HepG2 (cell line): Measurements from ENCODE around the gene SYVN1. TPM values are rescaled to one million over a fixed set of nuclear protein-coding genes. Genes with fewer than 3 reads are reported as not detected.

Experiments
- ETV5 ChIP-seq: IDR thresholded peaks from 2 replicates; pipeline ENCODE4 v1.6.1; 2018; ENCODE audit warnings: missing biosample characterization, missing genetic modification reagents, inconsistent platforms, borderline replicate concordance
- KDM5B ChIP-seq: sonication (generic); formaldehyde crosslinking; IDR thresholded peaks from 2 replicates; pipeline ENCODE4 v1.4.0; 2020; ENCODE audit warnings: missing genetic modification reagents, mild to moderate bottlenecking, borderline replicate concordance
- MATR3 ChIP-seq: sonication (generic); formaldehyde crosslinking; IDR thresholded peaks from 2 replicates; pipeline ENCODE4 v1.4.0; 2020; ENCODE audit warnings: missing genetic modification reagents
- NR0B2 ChIP-seq: sonication (generic); formaldehyde crosslinking; IDR thresholded peaks from 2 replicates; pipeline ENCODE4 v1.4.0; 2020; ENCODE audit warnings: mild to moderate bottlenecking, missing genetic modification reagents
- PAX8 ChIP-seq: sonication (generic); formaldehyde crosslinking; IDR thresholded peaks from 2 replicates; pipeline ENCODE4 v1.8.0; 2022; ENCODE audit warnings: mild to moderate bottlenecking, missing genetic modification reagents, borderline replicate concordance
- RBFOX2 ChIP-seq: fragments of 200-400 bp; formaldehyde crosslinking; IDR thresholded peaks from 2 replicates; pipeline ENCODE4 v1.6.1; 2017; ENCODE audit warnings: low read depth, mild to moderate bottlenecking, low read length
- REXO4 ChIP-seq: sonication (generic); formaldehyde crosslinking; IDR thresholded peaks from 2 replicates; pipeline ENCODE4 v1.8.0; 2022; ENCODE audit warnings: missing genetic modification reagents, mild to moderate bottlenecking, borderline replicate concordance
- SIN3B ChIP-seq: fragments of 150-350 bp; IDR thresholded peaks from 2 replicates; pipeline ENCODE4 v1.6.1; 2014; ENCODE audit warnings: low read length
- SOX5 ChIP-seq: IDR thresholded peaks from 2 replicates; pipeline ENCODE4 v1.6.1; 2016; ENCODE audit warnings: borderline replicate concordance
- TBL1XR1 ChIP-seq: fragments of 150-350 bp; IDR thresholded peaks from 2 replicates; pipeline ENCODE4 v1.6.1; 2014; ENCODE audit warnings: borderline replicate concordance, low read length; ENCODE audit not compliant: partially characterized antibody
- TBX2 ChIP-seq: sonication (generic); formaldehyde crosslinking; IDR thresholded peaks from 2 replicates; pipeline ENCODE4 v1.5.0; 2020; ENCODE audit warnings: missing genetic modification reagents, mild to moderate bottlenecking, borderline replicate concordance
- THRA ChIP-seq: sonication (generic); formaldehyde crosslinking; IDR thresholded peaks from 2 replicates; pipeline ENCODE4 v1.4.0; 2020; ENCODE audit warnings: missing genetic modification reagents, borderline replicate concordance
- TSC22D2 ChIP-seq: sonication (generic); formaldehyde crosslinking; IDR thresholded peaks from 2 replicates; pipeline ENCODE4 v1.5.1; 2020; ENCODE audit warnings: missing genetic modification reagents, mild to moderate bottlenecking, borderline replicate concordance
- XRCC5 ChIP-seq: fragments of 200-400 bp; formaldehyde crosslinking; optimal IDR thresholded peaks from 2 replicates; pipeline ENCODE3; 2017; ENCODE audit warnings: mild to moderate bottlenecking, low read length
- ZFYVE20 ChIP-seq: sonication (generic); formaldehyde crosslinking; IDR thresholded peaks from 2 replicates; pipeline ENCODE4 v1.8.0; 2023; ENCODE audit warnings: low read depth, mild to moderate bottlenecking, moderate library complexity, missing genetic modification reagents, borderline replicate concordance
- ZNF33A ChIP-seq: sonication (generic); formaldehyde crosslinking; IDR thresholded peaks from 2 replicates; pipeline ENCODE4 v1.5.1; 2020; ENCODE audit warnings: missing genetic modification reagents, mild to moderate bottlenecking, moderate library complexity, borderline replicate concordance
- ZNF414 ChIP-seq: sonication (generic); formaldehyde crosslinking; IDR thresholded peaks from 2 replicates; pipeline ENCODE4 v1.5.0; 2020; ENCODE audit warnings: missing genetic modification reagents
- ZNF530 ChIP-seq: sonication (generic); formaldehyde crosslinking; IDR thresholded peaks from 2 replicates; pipeline ENCODE4 v1.5.0; 2020; ENCODE audit warnings: low read depth, mild to moderate bottlenecking, missing genetic modification reagents
- ZNF572 ChIP-seq: sonication (generic); formaldehyde crosslinking; IDR thresholded peaks from 2 replicates; pipeline ENCODE4 v1.5.1; 2020; ENCODE audit warnings: mild to moderate bottlenecking, missing genetic modification reagents
- ZNF83 ChIP-seq: sonication (generic); formaldehyde crosslinking; IDR thresholded peaks from 2 replicates; pipeline ENCODE4 v1.4.0; 2020; ENCODE audit warnings: missing genetic modification reagents, mild to moderate bottlenecking, borderline replicate concordance
- ZUFSP ChIP-seq: sonication (generic); formaldehyde crosslinking; IDR thresholded peaks from 2 replicates; pipeline ENCODE4 v1.9.0; 2021; ENCODE audit warnings: missing genetic modification reagents, mild to moderate bottlenecking, borderline replicate concordance
- polyA plus RNA-seq, 8 experiments: library from polyadenylated mRNA; depleted of rRNA in 3 of 8; stranded (reverse) in 7 of 8; unstranded in 1 of 8; fragments of >200 nt; fragmentation: Illumina TruSeq in 4 of 8; extraction: Trizol in 4 of 8; gene quantifications; 2 replicates each; pipeline versions ENCODE4 v1.2.1 to v1.2.3, GENCODE V29; 2011 to 2016; ENCODE audit warnings: low read depth in 4 of 8, missing spikeins in 1 of 8, mixed read lengths in 1 of 8; ENCODE audit not compliant: insufficient read depth in 1 of 8
- total RNA-seq, 5 experiments: library from RNA; depleted of rRNA; stranded (reverse); fragments of >200 nt; fragmentation: Illumina TruSeq; extraction: Trizol; gene quantifications; 2 replicates each; pipeline ENCODE4 v1.2.3, GENCODE V29; 2016; ENCODE audit warnings: low read depth in 1 of 5
- TF ChIP-seq, protein P1 (sequence below): sonication (generic); formaldehyde crosslinking; conservative IDR thresholded peaks from 2 replicates; pipeline ENCODE4 v1.8.0; 2022; ENCODE audit warnings: mild to moderate bottlenecking, moderate library complexity, missing genetic modification reagents

SYVN1 gene
- total and polyA plus RNA-seq, 2 of the 13 experiments (the other 11 are each of a cell fraction or from before 2014, with no cell fraction given): 10.3 to 22.5 TPM

GRCh38 chr11:65083834-65084597, 50.3 kb downstream of the SYVN1 start, which contains the start of the genes CDCA5 and ZFPL1 (continued):
- TF ChIP-seq REXO4 (CRISPR knock-in tag) (no peak), ZNF414 (CRISPR knock-in tag) (no peak; the same call in 1 of the 2 replicates), MATR3 (CRISPR knock-in tag) (no peak), TSC22D2 (CRISPR knock-in tag) (no peak; the same call in 1 of the 2 replicates), ZFYVE20 (CRISPR knock-in tag) (0 out of 2 replicates have a peak, but pooled peaks have one; percentile 60), KDM5B (CRISPR knock-in tag) (no peak; the same call in 1 of the 2 replicates), SIN3B (peak; percentile 100), TBL1XR1 (no peak), ZNF33A (CRISPR knock-in tag) (no peak), ETV5 (CRISPR knock-in tag) (peak; percentile 88; the same call in 1 of the 2 replicates), RBFOX2 (peak; percentile 92), THRA (peak; percentile 60), TBX2 (peak; percentile 61; the same call in 1 of the 2 replicates), PAX8 (CRISPR knock-in tag) (no peak), ZUFSP (no peak), SOX5 (CRISPR knock-in tag) (peak; percentile 44; the same call in 1 of the 2 replicates), NR0B2 (0 out of 2 replicates have a peak, but pooled peaks have one; percentile 47), ZNF572 (CRISPR knock-in tag) (no peak), ZNF530 (CRISPR knock-in tag) (no peak), XRCC5 (no peak), ZNF83 (peak; percentile 68; the same call in 1 of the 2 replicates)
- TF ChIP-seq, protein P1, sequence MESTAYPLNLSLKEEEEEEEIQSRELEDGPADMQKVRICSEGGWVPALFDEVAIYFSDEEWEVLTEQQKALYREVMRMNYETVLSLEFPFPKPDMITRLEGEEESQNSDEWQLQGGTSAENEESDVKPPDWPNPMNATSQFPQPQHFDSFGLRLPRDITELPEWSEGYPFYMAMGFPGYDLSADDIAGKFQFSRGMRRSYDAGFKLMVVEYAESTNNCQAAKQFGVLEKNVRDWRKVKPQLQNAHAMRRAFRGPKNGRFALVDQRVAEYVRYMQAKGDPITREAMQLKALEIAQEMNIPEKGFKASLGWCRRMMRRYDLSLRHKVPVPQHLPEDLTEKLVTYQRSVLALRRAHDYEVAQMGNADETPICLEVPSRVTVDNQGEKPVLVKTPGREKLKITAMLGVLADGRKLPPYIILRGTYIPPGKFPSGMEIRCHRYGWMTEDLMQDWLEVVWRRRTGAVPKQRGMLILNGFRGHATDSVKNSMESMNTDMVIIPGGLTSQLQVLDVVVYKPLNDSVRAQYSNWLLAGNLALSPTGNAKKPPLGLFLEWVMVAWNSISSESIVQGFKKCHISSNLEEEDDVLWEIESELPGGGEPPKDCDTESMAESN (CRISPR knock-in tag): peak; percentile 88
